NCI-H1417 (cell line): ENCODE data around the gene ANKRD33.

Experiments used
- DNase-seq, 3 experiments: peaks; one replicate each; lab custom pipeline; 2025; lab: John Stamatoyannopoulos, UW

Gene ANKRD33

GRCh38 chr12:51917041-51917590 lies 29.2 kb downstream of the ANKRD33 start:
- DNase-seq = no peak

DNA sequence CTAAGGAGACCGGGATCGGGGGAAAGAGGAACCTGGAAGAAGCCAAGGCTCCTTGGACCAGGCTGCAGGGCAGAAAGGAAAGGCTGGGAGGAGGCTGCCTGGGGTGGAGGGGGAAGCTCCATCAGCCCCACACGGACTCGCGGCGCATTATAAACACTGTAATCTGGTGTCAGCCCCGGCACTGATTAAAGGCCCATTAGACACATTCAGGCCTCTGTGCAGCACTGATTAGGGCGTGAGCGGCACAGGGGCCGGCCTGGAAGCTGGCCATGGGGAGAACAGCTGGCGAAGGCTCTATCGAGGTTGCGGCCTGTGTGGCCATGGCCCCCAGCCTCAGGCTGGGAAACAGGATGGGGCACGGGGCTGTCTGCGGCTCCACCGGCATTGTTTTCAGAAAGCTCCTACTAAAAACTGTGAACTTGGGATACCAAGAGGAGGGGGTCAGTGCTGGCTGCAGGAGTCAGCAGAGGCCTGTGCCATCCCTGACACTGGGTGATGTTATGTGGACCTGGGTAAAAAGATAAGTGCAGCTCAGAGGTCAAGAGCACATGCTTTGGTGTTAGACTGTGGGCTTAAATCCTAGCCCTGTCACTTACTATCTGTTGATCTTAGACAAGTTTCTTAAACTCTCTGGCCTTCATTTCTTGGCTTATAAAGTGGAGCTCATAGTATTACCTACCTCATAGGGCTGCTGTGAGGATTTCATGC lies 30.0 kb downstream of the ANKRD33 start:
- peak in 1 of 3 experiments; percentile 24 for DNase-seq

DNA sequence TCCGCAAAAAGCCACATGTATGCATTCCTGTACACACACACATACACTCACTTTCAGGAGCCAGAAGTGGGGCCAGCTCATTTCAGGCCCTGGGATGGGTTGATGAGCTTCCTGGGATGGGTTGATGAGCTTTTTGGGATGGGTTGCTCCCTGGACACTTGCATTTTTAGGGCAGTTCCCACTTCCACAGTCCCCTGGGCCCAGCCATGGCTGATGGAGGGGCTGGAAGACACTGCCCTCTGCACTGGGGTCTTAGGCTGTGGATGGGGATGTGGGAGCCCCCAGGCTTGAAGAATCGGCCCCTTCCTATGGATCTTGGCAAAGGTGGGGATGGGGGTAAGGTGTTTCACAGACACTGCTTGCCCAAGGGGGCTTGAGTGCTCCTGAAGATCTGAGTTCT lies 32.1 kb downstream of the ANKRD33 start:
- no peak for DNase-seq

GRCh38 chr12:51921017-51921725 lies 33.3 kb downstream of the ANKRD33 start:
- DNase-seq = peak in 1 of 3 experiments; percentile 18

GRCh38 chr12:51922146-51922545 lies 34.2 kb downstream of the ANKRD33 start:
- DNase-seq = no peak

DNA sequence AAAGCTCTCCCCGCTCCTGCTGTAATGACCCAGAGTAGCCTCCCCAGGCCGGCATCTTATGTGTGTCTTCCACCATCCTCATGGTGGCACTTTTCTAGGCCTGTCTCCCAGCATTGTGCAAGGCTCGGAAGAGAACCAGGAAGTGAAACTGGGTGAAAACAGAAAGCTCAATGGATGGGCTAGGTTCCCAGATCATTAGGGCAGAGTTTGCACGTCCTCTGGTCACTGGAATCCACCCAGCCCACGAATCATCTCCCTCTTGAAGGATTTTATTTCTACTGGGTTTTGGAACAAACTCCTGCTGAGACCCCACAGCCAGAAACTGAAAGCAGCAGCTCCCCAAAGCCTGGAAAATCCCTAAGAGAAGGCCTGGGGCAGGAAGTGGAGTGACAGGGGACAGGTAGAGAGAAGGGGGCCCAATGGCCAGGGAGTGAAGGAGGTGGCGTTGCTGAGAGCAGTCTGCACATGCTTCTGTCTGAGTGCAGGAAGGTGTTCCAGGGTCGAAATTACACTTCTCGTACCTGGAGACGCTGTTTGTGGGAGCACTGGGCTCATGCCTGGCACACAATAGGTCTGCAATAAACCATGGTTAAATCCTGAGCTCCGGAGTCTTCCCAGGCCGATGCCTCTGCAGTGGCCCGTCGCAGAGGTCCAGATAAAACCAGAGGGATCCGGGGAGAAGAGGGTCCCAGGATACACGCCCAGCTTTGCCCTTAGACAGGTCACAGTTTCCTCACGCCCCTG lies 35.0 kb downstream of the ANKRD33 start:
- DNase-seq = no peak

- DNase-seq = no peak
Measured at GRCh38 chr12:51923506-51924365, 35.8 kb downstream of the ANKRD33 start.

- no peak for DNase-seq
Measured at GRCh38 chr12:51924551-51925319, 36.8 kb downstream of the ANKRD33 start.

DNA sequence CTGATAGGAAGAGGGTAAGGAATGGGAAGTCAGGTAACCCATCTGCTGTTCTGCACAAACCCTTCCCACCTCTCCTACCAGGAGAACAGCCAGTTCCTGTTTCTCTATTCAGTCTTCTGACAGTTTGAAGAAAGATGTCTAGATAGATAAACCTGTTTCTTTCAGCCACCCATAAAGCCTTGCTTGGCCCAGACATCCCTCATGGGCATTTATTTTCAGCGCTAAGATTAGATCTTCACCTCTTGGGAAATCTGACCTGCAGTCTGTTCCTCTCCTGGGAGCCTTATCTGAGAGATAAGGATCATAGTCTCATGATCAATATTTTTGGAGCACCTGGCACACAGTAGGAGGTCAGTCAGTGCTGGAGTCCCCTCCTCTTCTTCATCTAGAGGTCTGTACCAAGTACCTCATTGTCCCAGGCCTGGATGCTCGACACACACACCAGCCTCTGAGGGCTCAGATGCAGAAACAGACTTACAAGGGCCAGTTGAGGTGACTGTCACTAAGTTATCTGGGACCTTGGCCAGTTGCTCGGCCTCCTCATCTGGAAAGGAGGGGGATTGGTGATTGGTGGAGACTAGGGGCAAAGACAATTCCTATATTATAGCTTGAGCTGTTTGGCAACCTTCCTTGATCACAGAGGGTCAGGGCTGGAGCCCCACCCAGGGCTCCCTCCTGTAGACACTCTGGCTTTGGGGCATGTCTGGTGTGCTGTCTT lies 37.6 kb downstream of the ANKRD33 start:
- no peak for DNase-seq

GRCh38 chr12:51926064-51926632 lies 38.2 kb downstream of the ANKRD33 start:
- no peak for DNase-seq

- peak; percentile 14 to 40 (median 27) for DNase-seq
Measured at GRCh38 chr12:51926718-51927117, 38.8 kb downstream of the ANKRD33 start.

DNA sequence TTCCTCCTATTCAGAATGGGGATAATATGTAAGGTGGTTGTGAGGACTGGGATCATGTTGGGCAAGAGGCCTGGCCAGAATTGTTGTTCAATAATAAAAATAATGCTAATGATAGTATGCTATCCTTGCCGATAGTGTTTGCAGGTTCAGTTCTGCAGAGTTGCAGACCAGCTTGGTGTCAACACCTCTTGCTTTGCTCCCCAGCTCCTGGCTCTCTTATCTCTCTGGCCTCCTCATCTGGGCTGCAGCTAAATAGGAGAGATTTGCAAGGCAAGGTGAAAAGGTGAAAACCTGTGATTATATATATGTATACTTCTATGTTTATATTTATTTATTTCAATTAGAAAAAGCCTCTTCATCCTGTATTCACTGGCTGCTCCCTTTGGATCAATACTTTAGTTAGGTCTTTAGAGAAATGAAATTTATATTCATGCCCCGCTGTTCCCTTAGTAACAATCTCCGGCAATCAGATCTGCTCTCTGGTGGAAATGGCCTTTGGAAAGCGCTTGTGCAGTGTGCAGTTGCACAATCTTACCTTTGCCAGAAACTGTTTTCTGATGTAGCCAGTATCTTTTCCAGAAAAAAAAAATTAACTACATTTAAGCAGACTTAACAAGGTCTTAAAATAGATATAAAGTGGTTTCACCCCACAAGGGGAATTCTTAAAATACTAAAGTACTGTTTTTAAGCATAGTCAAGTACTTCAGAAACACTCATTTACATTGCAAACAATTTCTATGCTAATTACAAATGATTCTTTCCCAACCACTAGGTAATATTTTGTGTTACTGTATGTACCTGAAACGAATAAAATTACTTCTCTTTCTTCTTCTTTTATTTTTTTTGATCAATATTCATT lies 44.5 kb downstream of the ANKRD33 start:
- no peak for DNase-seq

- no peak for DNase-seq
Measured at GRCh38 chr12:51934080-51934479, 46.2 kb downstream of the ANKRD33 start.

DNA sequence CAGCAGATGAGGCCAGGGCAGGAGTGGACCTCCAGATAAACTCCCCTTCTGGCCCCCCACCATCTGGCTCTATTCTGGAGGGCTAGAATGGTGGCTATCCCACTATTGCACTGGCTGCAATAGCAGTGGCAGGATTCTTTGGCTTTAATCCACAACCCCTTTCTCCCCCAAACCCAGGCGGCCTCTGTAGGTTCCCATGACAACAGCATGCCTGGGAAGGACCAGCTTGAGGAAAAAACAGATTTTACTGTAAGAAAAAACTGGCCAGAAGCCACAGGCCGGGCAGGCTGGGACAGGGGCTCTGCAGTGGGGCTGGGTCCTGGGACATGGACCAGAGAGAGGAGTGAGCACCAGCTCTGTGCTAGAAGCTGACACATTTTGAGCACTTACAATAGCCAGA lies 50.0 kb downstream of the ANKRD33 start:
- no peak for DNase-seq

- DNase-seq = no peak
Measured at GRCh38 chr12:51938726-51939125, 50.8 kb downstream of the ANKRD33 start.

GRCh38 chr12:51941011-51941581 lies 53.2 kb downstream of the ANKRD33 start:
- DNase-seq = peak; percentile 82 to 91 (median 83)
